H7 (cell line): ENCODE results near the gene TRRAP. TPM values are rescaled to one million over a fixed set of nuclear protein-coding genes. Genes with fewer than 3 reads are reported as not detected.
A peak's percentile ranks its signal among the peaks of the same experiment; 100 is the strongest.

ENCODE experiments used
- DNase-seq: peaks from one replicate; pipeline ENCODE4 v3.0.0; 2012
- H3K27me3 ChIP-seq: 2 replicates; pipeline ENCODE4 v1.6.0; 2011; ENCODE audit warnings: mild to moderate bottlenecking, low read length; ENCODE audit not compliant: control insufficient read depth, insufficient read depth
- H3K36me3 ChIP-seq: replicated peaks from 2 replicates; pipeline ENCODE4 v1.5.1; 2011; ENCODE audit warnings: low read length; ENCODE audit not compliant: control insufficient read depth, insufficient read depth
- H3K4me3 ChIP-seq: 2 replicates; pipeline ENCODE4 v1.5.1; 2011; ENCODE audit warnings: low read depth, mild to moderate bottlenecking, control low read depth, low read length, moderate library complexity; ENCODE audit not compliant: insufficient read depth
- total RNA-seq: library from RNA; depleted of rRNA; stranded (reverse); fragments of >200 nt; shearing (Covaris generic); gene quantifications from 2 replicates; pipeline ENCODE4 v1.2.3, GENCODE V29; 2014

The TRRAP gene
- total RNA-seq, 1 experiment from 2014 or later, result 13.0 TPM

DNA sequence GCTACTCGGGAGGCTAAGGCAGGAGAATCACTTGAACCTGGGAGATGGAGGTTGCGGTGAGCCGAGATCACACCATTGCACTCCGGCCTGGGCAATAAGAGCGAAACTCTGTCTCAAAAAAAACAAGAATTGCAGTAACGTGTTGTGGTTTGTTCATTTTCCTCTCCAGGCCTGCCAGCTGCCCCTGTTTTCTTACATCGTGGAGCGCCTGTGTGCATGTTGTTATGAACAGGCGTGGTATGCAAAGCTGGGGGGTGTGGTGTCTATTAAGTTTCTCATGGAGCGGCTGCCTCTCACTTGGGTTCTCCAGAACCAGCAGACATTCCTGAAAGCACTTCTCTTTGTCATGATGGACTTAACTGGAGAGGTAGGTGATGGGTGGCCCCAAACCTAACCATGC is 52.1 kb downstream of the TRRAP start:
- Histone ChIP-seq H3K4me3 (no peak overlapping the region), H3K36me3 (peaks cover 46% of the 10 kb centered on the region), H3K27me3 (no peaks in the 10 kb centered on the region)
- no peak for DNase-seq

GRCh38 chr7:98930921-98931320 is 52.6 kb downstream of the TRRAP start:
- Histone ChIP-seq H3K36me3 (peaks cover 46% of the 10 kb centered on the region), H3K4me3 (no peak overlapping the region), H3K27me3 (no peaks in the 10 kb centered on the region)
- no peak for DNase-seq

- H3K36me3 ChIP-seq, result peaks cover 55% of the 10 kb centered on the region
- DNase-seq, result no peak
These were observed 55.0 kb downstream of the TRRAP start for GRCh38 chr7:98933321-98933720.

DNA sequence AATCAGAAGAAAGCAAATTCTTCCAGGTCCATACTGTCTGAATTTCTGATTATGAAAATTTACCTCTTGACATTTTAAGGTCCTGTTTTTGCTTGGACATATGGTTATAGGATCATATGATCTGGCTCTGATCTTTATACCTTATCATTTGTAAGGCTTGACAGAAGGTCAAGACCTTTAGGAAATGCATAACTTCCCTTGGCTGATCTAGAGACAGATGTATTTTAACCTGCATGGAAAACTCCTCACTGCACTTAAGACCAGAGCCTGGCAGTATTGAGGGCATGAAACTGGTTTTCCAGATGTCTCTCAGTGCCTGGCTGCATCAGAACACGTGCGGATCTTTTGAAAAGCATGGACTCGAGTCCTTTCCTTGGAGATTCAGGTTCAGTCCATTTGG is 55.9 kb downstream of the TRRAP start:
- no peaks in the 10 kb centered on the region for H3K27me3 ChIP-seq
- no peak overlapping the region for H3K4me3 ChIP-seq
- peaks cover 55% of the 10 kb centered on the region for H3K36me3 ChIP-seq
- no peak for DNase-seq

More at GRCh38 chr7:98933321-98933720, 55.0 kb downstream of the TRRAP start:
- Histone ChIP-seq H3K27me3 (no peaks in the 10 kb centered on the region), H3K4me3 (no peak overlapping the region)

GRCh38 chr7:98935811-98936210 is 57.5 kb downstream of the TRRAP start:
- H3K27me3 ChIP-seq, result no peaks in the 10 kb centered on the region
- H3K36me3 ChIP-seq, result peaks cover 52% of the 10 kb centered on the region
- no peak for DNase-seq
- no peak overlapping the region for H3K4me3 ChIP-seq

DNA sequence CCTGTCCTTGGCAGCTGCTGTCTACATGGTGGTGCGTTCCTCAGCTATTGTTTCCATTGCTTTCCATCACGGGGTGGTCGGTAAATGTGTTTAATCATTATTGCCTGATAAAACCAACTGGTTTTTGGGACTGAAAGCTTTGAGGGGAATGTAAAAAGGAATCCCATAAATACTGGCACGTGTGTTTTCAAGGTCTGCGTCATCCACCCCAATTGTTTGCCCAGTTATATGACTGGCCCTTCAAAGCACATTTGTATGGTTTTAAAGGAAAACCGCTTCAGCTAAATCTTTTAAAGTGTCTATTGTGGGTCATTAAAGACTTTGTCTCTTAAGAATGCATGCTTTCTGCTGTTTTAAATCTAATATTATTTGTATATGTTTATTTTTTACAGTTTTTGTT is 65.0 kb downstream of the TRRAP start:
- DNase-seq, result no peak
- Histone ChIP-seq H3K36me3 (peaks cover 26% of the 10 kb centered on the region), H3K27me3 (no peaks in the 10 kb centered on the region), H3K4me3 (no peak overlapping the region)

DNA sequence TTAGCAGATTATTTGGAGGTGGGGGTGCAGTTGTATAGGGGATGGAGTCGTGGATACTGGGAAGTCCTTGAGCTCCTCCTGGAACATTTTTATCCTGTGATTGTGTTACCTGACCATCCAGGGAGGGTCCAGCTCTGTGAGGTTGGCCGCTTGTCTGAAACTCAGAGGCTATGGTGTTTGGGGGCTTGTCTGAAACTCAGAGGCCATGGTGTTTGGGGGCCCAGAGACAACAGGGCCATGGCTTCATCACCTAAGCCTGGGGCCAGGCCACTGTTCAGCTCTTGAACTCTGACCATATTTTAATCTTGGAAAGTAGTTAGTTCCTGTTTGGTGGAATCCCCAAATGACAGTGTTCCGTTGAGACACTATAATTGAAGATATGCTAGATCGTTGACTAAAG is 66.1 kb downstream of the TRRAP start:
- DNase-seq, result no peak
- no peaks in the 10 kb centered on the region for H3K27me3 ChIP-seq
- H3K4me3 ChIP-seq, result no peak overlapping the region
- peaks cover 27% of the 10 kb centered on the region for H3K36me3 ChIP-seq

DNA sequence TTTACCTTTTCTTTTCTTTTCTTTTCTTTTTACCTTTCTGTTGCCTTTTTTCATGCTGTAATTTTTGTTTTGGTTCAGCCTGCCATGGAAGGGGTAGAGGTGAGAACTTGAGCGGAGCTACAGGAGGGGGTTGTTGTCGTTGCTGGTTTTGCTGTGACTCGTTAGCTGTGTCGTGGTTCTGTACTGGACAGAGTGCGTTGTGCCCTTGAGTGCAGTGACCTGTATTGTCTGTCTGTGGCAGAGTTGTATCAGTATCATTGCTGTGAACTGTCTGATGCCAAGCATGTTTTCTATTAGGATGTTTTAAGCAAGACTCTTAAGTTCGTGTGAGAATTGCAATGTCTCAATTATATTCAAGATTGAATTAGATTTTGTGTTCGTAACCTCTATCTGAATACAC is 67.5 kb downstream of the TRRAP start:
- no peak overlapping the region for H3K4me3 ChIP-seq
- no peak for DNase-seq
- H3K27me3 ChIP-seq, result no peaks in the 10 kb centered on the region
- H3K36me3 ChIP-seq, result peaks cover 38% of the 10 kb centered on the region

- peaks cover 38% of the 10 kb centered on the region for H3K36me3 ChIP-seq
- no peak for DNase-seq
These were observed 68.1 kb downstream of the TRRAP start for GRCh38 chr7:98946389-98946788.

GRCh38 chr7:98949336-98950044 is 71.2 kb downstream of the TRRAP start:
- Histone ChIP-seq H3K4me3 (no peak overlapping the region), H3K27me3 (no peaks in the 10 kb centered on the region), H3K36me3 (peaks cover 42% of the 10 kb centered on the region)
- peak; percentile 14 for DNase-seq

More at GRCh38 chr7:98946389-98946788, 68.1 kb downstream of the TRRAP start:
- Histone ChIP-seq H3K27me3 (no peaks in the 10 kb centered on the region), H3K4me3 (no peak overlapping the region)

DNA sequence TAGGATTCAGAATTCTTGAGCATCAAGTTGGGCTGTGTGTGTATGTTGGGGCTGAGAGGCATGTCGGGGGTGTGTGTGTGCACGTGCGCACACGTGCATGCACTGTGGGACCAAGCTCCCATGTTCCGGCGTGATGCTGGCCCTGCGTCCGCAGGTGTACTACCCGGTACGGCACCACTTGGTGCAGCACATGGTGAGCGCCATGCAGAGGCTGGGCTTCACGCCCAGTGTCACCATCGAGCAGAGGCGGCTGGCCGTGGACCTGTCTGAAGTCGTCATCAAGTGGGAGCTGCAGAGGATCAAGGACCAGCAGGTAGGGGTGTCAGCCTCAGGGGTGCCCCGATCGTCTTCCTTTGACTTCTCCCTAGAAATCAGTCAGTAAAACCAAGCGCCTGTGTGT is 77.7 kb downstream of the TRRAP start:
- peaks cover 46% of the 10 kb centered on the region for H3K36me3 ChIP-seq
- DNase-seq, result peak; percentile 19
- no peak overlapping the region for H3K4me3 ChIP-seq
- no peaks in the 10 kb centered on the region for H3K27me3 ChIP-seq

DNA sequence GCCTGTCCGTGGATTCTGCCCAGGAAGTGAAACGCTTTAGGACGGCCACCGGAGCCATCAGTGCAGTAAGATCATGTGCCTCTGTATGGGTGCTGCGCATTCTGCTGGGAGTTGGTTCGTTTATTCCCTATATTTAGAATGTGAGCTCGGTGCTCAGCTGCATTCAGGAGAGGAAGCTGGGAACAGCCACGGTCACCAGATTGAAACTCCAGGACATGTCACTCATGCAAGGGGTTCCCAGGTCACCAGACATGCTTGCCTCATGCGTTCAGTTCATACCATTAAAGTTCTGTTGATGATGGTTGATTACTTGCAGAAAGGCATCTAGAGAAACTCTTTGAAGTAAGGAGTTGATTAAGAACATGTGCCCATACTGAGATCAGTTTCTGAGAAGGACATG is 78.1 kb downstream of the TRRAP start:
- DNase-seq, result no peak
- H3K27me3 ChIP-seq, result no peaks in the 10 kb centered on the region
- H3K4me3 ChIP-seq, result no peak overlapping the region
- H3K36me3 ChIP-seq, result peaks cover 48% of the 10 kb centered on the region

DNA sequence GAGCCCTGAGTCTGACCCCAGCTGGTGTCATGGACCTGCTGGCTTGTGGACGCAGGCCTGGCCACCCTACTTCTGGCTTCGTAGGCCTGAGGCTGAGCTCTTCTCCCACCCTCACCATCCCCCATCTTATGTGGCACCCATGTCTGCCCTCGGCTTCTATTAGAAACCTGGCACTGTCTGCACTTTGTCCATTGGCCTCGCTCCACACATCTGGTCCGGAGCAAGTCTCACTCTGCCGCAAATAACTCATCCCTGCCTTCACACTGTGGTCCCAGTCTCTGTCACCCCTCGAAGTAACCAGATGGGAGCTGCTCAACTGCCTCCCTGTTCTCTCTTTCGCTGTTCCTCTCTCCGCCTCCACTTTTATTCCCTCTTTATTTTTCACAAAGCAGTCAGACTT is 78.6 kb downstream of the TRRAP start:
- Histone ChIP-seq H3K36me3 (peaks cover 45% of the 10 kb centered on the region), H3K27me3 (no peaks in the 10 kb centered on the region), H3K4me3 (no peak overlapping the region)
- peak; percentile 12 for DNase-seq

- DNase-seq, result peak; percentile 29
- H3K36me3 ChIP-seq, result peaks cover 52% of the 10 kb centered on the region
- no peak overlapping the region for H3K4me3 ChIP-seq
These were observed 79.4 kb downstream of the TRRAP start for GRCh38 chr7:98957766-98958165.

GRCh38 chr7:98958968-98959367 is 80.6 kb downstream of the TRRAP start:
- no peak for DNase-seq
- Histone ChIP-seq H3K27me3 (no peaks in the 10 kb centered on the region), H3K4me3 (no peak overlapping the region), H3K36me3 (peaks cover 52% of the 10 kb centered on the region)

More at GRCh38 chr7:98957766-98958165, 79.4 kb downstream of the TRRAP start:
- no peaks in the 10 kb centered on the region for H3K27me3 ChIP-seq

- DNase-seq, result no peak
- Histone ChIP-seq H3K4me3 (no peak overlapping the region), H3K27me3 (no peaks in the 10 kb centered on the region), H3K36me3 (peaks cover 45% of the 10 kb centered on the region)
These were observed 85.0 kb downstream of the TRRAP start for GRCh38 chr7:98963305-98963704.
